ENCODE results near the gene TPX2.
A peak's percentile ranks its signal among the peaks of the same experiment; 100 is the strongest.
"Not testable (repeated sequence)": the region's sequence is repeated elsewhere in the genome, so short reads cannot be mapped to it uniquely, and the experiment has no call there.

TPX2 gene

GRCh38 chr20:31720486-31721407 lies 18.3 kb upstream of the TPX2 start:
- DNase-seq (ENCODE audit: low read depth): no peak

GRCh38 chr20:31721408-31722256 lies 17.5 kb upstream of the TPX2 start:
- no peak for DNase-seq (ENCODE audit: low read depth)

DNA sequence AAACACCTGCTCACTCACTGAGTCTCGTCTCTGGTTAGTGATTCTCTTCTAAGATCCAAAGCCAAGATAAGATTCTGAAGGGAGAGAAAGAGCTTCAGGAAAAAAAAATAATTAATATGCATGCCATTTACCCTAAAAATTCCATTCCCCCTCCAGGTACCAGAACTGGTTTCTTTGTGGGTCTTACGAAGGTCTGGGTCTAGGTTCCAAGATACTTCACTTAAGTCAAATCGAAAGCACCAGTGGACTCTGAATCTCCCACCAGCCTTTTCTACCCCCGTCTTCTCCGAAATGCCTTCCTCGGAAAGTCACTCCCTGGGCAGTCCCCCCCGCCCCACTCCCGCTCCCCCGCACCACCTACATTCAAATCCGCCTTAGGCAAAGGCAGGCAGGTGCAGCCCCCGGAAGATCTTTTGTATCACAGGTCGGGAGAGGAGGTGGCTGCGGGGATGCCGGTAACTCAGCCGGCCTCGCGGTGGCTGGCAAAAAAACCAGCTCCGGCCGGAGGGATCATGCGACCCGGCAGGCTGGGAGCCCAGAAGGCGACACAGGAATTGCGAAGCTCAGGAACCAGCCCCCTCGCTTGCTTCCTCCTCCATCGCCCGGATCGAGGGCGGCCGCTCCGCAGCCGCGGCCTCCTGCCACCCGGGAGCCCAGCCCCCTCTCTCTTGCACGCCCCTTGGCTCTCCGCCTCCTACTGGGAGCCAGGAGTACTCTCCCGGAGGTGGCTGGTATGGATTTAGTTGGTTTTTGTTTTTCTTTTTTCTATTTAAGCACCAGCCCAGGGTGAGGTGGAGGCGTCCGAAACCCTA lies 16.6 kb upstream of the TPX2 start, which contains the start of gene BCL2L1:
BCL2L1 (minus strand) TSS at position 612 of the 812 bp plus-strand sequence. CDS start 650 bp downstream, outside the sequence.
- peak; percentile 51 for DNase-seq (ENCODE audit: low read depth)

GRCh38 chr20:31723069-31723318 lies 16.1 kb upstream of the TPX2 start:
- DNase-seq (ENCODE audit: low read depth): no peak

GRCh38 chr20:31723319-31724078 lies 15.6 kb upstream of the TPX2 start:
- DNase-seq (ENCODE audit: low read depth): peak; percentile 94

DNA sequence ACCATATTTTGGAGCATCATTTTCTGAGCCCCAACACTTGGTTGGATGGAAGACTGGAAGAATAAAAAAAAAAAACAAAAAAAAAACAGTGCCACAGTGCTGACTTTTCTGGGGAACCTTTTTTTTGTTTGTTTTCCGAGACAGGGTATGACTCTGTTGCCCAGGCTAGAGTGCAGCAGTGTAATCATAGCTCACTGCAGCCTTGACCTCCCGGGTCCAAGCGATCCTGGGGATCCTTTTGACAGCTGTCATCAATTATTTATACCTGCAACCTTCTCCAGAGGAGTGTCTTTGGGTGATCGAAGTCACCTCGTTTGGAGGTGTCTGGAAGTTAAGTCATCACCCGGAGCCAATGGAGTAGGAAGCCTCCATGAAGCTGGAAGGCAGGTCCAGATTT lies 7.8 kb upstream of the TPX2 start:
- DNase-seq (ENCODE audit: low read depth): no peak

DNA sequence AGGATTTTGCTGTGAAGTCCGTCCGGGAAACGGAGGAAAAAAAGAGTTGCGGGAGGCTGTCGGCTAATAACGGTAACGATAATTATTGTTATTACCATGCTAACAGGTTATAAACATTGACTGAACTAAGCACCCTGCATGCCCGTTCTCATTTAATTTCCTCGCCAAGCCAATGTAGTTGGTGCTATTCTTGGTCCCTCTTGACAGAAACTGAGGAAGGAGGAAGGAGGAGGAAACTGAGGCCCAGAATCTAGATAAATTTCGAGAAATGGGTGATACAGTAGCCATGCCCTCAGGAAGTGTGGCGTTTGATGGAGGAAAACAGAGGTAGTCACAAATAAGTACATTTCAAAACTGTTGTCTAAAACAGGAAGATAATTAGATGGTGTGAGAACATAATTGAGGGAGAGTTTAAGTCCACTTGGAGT lies 474 bp downstream of the TPX2 start:
- no peak for DNase-seq (ENCODE audit: low read depth)

DNA sequence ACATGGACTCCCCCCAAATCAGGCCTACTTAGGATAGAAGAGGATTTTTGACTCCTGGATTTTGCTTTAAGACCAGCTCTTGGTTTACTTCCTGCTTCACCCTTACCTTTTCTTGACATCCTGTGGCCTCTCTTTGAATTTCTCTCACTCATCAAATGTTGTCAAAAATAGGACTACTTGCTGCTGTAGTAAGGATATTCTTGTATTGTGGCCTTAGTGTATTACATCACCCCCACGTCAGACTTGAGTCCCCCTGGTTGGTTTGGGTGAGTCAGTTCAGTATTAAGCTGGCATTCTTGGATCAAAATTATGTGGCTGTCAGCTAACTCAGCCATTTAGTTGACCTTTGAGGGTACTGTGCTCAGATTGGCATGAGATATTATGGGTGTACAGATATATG lies 1.1 kb downstream of the TPX2 start:
- no peak for DNase-seq (ENCODE audit: low read depth)

- no peak for DNase-seq (ENCODE audit: low read depth)
Observed at GRCh38 chr20:31740656-31741323, 1.7 kb downstream of the TPX2 start.

DNA sequence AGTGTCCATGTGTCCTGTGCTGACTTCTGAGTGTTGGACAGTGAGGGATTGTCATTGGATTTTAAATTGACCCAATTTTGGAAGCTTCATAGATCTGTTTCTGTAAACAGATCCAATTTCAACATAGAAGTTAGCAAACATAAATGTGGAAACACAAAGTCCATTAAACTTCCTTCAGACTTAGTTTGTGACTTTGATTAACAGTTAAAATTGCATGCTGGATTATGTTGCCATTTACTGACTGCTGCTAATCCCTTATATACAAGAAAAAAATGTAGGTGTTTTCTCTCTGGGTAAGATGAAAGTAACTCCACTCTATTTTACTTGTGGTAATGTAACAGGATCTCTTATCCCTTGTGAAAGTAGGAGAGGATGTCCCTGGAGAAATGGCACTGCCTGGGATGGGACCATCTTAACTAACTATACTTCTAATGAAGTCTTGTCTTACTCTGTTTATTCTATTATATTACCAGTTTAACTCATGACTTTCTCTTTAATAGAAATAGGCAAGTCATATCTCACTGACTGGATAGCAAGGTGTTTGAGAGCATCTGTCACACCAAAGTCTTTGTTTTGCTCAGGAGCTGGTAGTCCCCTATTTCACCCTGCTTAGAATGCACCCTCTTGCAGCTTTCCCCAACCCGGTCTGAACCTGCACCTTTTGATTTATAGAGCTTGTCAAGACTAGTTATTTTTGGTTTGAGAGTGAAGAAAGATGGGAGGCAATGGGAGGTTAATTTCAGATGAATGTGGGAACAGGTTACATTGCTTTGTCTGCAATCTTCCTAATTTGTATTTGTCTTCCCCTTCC lies 7.2 kb downstream of the TPX2 start:
- no peak for DNase-seq (ENCODE audit: low read depth)

- not testable (repeated sequence) for DNase-seq (ENCODE audit: low read depth)
Observed at GRCh38 chr20:31747028-31747427, 7.9 kb downstream of the TPX2 start.

GRCh38 chr20:31747640-31748039 lies 8.6 kb downstream of the TPX2 start:
- no peak for DNase-seq (ENCODE audit: low read depth)

DNA sequence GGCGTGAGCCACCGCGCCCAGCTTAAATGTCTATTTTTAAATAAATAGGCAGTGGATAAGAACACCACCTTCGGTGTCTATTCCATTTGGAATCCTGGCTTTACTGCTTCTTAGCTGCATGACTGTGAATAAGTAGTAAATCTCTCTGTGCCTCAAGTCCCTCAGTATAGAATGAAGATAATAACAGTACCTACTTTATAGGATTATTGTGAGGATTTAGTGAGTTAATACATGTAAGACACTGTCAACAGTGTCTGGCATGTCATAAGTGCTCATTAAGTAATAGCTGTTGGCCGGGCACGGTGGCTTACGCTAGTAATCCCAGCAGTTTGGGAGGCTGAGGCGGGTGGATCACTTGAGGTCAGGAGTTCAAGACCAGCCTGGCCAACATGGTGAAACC lies 10.1 kb downstream of the TPX2 start:
- DNase-seq (ENCODE audit: low read depth): no peak

- DNase-seq (ENCODE audit: low read depth): no peak
Observed at GRCh38 chr20:31751126-31751525, 12.0 kb downstream of the TPX2 start.

DNA sequence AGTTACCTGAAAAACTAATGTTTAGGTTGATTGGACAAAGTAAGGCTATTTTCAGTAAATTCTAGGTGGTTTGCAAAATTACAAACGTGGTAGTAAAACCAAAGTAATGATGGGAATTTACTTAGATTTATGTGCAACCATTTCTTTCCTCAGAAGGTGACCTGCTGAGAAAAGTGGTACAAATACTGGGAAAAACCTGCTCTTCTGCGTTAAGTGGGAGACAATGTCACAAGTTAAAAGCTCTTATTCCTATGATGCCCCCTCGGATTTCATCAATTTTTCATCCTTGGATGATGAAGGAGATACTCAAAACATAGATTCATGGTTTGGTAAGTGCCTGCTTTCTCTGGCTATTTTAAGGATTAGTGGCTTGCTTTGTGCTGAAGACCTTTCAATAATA lies 18.2 kb downstream of the TPX2 start:
- no peak for DNase-seq (ENCODE audit: low read depth)

GRCh38 chr20:31758521-31758920 lies 19.4 kb downstream of the TPX2 start:
- no peak for DNase-seq (ENCODE audit: low read depth)

GRCh38 chr20:31758991-31759390 lies 19.9 kb downstream of the TPX2 start:
- DNase-seq (ENCODE audit: low read depth): no peak

DNA sequence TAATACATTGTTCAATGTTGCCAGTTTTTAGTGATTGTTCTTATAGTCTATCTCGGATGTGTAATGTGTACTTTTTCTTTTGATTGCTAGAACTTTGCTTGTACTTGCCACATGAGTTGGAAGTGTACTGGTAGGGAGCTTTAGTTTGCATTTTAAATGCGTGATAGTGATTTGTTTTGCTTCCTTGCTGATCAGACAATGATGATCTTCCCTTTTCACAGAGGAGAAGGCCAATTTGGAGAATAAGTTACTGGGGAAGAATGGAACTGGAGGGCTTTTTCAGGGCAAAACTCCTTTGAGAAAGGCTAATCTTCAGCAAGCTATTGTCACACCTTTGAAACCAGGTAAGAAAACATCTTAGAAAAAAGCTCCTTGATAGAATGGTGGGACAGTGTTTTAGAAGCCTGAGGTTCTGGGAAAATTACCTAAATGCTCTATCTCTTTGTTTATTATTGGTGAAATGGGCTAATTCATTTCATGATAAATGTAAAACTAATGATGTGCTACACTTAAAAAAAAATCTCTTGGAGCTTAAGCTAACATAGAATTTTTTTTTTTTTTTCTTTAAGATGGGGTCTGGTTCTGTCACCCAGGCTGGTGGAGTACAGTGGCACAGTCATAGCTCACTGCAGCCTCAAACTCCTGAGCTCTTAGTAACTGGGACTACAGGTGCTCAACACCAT lies 20.9 kb downstream of the TPX2 start:
- DNase-seq (ENCODE audit: low read depth): no peak

GRCh38 chr20:31760519-31761240 lies 21.6 kb downstream of the TPX2 start:
- DNase-seq (ENCODE audit: low read depth): no peak

Measured in stimulated activated CD8-positive, alpha-beta memory T cell treated with anti-CD3 and anti-CD28 coated beads, Interleukin-7, amount 100 ng/mL, for 24 hours (primary cell).